Peyer's patch (tissue), 4 donors: ENCODE data around the gene FAM50B.

ENCODE experiments used
- CTCF ChIP-seq, 6 experiments: fragments of 450-650 bp in 4 of 6; fragments of 200-600 bp in 2 of 6; sonication (generic) in 1 of 6; IDR thresholded peaks; one replicate each; pipeline ENCODE4 v1.5.1; 2017 to 2019; ENCODE audit warnings: antibody characterized with exemption in 6 of 6, mild to moderate bottlenecking in 3 of 6, moderate library complexity in 1 of 6
- POLR2A ChIP-seq, 2 donors: fragments of 450-650 bp; IDR thresholded peaks; one replicate each; pipeline ENCODE4 v1.5.1; 2017; ENCODE audit warnings: antibody characterized with exemption in 2 of 2, mild to moderate bottlenecking in 2 of 2, moderate library complexity in 2 of 2

- TF ChIP-seq POLR2A (IDR thresholded peaks at IDR 0.05) (no peak), CTCF (IDR thresholded peaks at IDR 0.05) (no peak)
Measured at GRCh38 chr6:3862038-3862437, 12.9 kb downstream of the FAM50B start.
